Kidney glomerular epithelial cell (primary cell): Measurements from ENCODE around the gene MRPS18B.

ENCODE experiments used
- DNase-seq: peaks from one replicate; lab custom pipeline; 2025; lab: John Stamatoyannopoulos, UW

MRPS18B gene

GRCh38 chr6:30603961-30604360 lies 13.7 kb upstream of the MRPS18B start:
- no peak for DNase-seq

DNA sequence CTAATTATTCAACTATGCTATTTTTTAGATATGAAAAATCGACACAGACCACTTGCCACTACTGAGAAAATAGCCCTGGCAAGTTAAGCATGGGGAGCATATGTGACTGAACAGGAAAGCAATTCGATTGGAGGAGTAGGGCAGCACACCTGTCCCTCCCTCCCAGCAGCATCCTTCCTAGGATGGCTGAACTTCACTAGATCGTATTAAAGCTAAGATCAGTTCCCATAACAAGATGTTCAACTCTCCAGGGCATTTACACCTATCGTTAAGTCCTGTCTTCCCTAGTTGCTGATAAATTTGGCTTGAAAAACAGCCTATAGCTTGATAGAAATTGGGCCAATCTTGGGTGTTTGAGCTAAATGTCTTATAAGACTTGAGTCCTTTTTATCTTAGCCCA lies 7.6 kb upstream of the MRPS18B start:
- no peak for DNase-seq

GRCh38 chr6:30611150-30611855 lies 6.3 kb upstream of the MRPS18B start:
- peak; percentile 24 for DNase-seq

- no peak for DNase-seq
These were observed 5.8 kb upstream of the MRPS18B start for GRCh38 chr6:30611856-30612194.

DNA sequence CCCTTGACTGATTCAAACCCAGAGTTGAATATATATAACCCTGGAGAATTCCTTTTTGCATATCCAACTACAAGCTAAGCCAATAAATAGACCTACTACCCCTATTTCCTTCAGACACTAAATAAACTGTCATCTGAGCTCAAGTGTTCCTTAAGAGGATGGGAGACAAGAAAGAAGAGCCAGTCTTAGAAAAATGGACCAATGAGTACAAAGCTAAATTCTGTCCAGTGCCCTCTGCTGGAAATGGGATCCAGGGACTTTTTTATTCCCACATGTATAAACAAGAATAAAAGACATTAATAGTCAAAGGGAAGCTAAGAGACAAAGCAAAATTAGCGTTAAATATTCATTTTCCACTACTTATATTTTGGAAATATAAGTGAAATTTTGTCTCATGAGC lies 5.4 kb upstream of the MRPS18B start:
- peak; percentile 47 for DNase-seq

GRCh38 chr6:30612687-30613248 lies 4.9 kb upstream of the MRPS18B start:
- DNase-seq, result peak; percentile 91

GRCh38 chr6:30613251-30614043 lies 4.2 kb upstream of the MRPS18B start:
- DNase-seq, result peak; percentile 11

DNA sequence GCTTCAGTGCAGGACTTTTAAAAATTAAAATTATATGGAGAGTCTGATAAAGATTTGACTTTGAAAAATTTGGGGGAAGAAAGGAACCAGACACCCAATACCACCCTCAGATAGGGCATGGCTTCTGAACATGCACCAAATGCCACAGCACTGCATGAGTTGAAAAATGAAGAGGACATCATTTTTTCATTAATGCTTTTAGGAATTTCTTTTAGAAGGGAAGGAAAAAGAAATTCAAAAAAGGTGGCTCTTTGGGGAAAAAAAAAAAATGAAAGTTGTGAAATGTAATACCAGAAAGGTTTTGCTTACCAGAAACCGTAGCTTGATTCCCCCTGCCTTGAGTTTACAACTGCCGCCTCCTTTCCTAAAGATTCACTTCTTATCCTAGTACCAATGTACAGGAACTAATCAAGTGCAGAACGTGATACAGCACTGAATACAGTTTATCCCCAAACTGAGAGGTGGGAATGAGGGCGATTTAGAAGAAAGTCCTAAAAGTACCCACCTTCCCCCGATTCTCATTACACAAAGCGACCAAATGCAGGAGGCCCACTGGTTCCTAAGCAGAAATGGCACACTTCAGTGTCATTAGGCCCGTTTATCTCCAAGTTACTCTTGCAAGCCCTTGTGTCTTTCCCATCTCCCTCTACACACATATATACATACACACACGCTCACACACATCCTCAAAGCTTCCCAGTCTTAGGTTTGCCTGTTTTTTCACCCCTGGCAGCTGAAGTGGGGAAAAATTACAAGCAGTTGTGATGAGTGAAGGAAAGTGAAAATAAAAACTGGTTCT lies 3.4 kb upstream of the MRPS18B start:
- DNase-seq, result no peak

GRCh38 chr6:30614843-30615218 lies 2.8 kb upstream of the MRPS18B start:
- DNase-seq, result peak; percentile 95

DNA sequence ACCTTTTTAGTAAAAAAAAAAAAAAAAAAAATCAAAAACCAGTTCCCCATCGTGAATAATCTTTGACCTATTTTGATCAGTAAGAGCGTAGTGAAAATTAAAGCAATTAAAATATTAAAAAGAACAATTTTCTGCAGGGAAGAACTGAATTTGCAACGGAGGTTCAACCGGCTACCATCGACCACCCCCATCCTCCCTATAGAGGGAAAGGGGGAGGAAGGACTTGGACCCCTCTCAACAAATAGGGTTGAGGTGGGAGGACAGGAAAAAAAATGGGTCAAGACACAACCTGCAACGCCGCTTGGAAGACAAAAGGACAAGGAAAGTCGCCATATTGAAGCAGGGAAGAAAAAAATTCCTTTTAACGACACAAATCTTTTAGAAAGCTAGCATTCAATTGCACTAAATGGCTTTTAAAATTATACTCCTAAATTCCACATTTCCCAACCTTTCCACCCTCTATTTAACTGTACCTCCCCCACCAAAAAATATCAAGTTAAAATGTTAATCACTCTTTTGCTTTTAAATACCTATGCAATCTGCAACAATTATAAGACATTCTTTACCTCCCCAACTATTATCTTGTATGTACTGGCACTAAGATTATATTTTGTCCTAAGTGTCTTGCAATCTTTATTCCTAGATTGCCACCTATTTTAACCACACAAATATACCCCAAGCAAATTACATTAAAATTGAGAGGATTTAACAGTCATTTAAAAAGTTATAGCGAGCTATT lies 2.3 kb upstream of the MRPS18B start:
- DNase-seq, result peak; percentile 85

DNA sequence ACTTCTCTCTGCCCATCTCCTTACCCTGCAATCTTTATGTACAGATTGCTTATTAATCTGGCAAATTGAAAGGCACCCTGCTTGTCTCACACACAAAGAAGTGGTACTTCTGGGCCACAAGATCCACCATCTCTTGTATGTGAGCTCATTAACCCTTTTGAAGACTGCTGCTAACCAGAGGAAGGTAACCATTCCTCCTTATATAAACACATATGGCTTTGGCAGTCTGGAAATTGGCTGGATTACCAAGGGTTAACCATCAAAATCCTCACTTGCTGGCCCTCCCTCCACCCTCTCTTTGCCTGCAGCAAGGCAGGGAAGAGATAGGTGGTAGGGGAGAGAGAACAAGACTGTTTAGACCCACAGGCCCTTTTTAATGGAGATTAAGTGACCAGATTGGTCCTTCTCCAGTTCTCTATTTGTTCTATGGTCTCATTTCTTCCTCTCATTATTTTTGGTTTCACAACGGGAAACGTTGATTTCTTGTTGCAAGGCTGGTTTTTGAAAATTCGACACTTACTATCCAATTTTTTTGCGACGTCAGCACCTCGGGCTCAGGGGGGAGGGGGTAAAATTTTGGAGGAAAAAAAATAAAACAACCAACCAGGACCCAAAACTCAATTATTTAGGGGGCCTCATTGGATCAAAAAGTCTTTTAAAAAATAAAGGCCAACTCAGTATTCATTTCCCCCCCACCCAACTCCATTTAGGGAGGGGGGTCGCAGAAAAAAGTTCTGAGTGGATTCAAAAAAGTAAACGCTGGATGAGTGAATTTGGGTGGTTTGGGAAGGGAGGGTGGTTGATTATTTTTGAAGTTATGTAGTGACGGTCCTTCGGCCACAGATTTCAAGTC lies 1.5 kb upstream of the MRPS18B start:
- peak; percentile 14 for DNase-seq

- DNase-seq, result peak; percentile 100
These were observed 652 bp upstream of the MRPS18B start, which contains the start of gene PPP1R10 for GRCh38 chr6:30616811-30617564. TSS of gene PPP1R10 (minus strand) at chr6:30617243. CDS start at chr6:30609944, 7,299 bp downstream.

- peak; percentile 64 for DNase-seq
These were observed 694 bp downstream of the MRPS18B start for GRCh38 chr6:30618270-30618797.

GRCh38 chr6:30619561-30619960 lies 1.9 kb downstream of the MRPS18B start:
- DNase-seq, result no peak

DNA sequence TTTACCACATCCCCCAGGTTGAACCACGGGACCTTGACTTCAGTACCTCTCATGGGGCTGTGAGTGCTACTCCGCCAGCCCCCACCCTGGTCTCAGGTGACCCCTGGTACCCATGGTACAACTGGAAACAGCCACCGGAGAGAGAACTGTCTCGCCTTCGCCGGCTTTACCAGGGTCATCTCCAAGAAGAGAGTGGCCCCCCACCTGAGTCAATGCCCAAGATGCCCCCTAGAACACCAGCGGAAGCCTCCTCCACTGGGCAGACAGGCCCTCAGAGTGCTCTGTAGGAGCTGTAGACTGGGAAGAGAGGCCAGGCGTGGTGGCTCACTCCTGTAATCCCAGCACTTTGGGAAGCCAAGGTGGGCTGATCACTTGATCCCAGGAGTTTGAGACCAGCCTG lies 7.9 kb downstream of the MRPS18B start:
- no peak for DNase-seq

- DNase-seq, result peak; percentile 49
These were observed 9.1 kb downstream of the MRPS18B start, which contains the start of gene ATAT1 for GRCh38 chr6:30626484-30627366. TSS of gene ATAT1 (plus strand) at chr6:30626874.

DNA sequence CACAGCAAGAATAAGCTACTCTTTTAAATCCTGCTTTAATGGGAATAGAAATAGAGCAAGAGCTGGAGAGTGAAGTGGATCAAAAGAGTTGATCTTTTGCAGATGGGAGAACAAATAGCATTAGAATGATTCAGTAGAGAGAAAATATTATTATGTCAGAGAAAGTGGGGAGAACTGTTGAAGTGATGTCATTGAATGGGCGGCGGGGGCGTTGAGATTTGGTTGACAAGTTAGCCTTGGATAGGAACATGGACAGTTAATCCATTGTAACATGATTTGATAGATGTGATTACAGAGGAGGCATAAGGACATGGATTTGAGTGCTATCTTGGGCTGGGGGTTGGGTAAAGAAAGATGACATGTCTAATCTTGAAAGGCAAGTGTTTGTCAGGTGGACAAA lies 18.2 kb downstream of the MRPS18B start:
- DNase-seq, result no peak

DNA sequence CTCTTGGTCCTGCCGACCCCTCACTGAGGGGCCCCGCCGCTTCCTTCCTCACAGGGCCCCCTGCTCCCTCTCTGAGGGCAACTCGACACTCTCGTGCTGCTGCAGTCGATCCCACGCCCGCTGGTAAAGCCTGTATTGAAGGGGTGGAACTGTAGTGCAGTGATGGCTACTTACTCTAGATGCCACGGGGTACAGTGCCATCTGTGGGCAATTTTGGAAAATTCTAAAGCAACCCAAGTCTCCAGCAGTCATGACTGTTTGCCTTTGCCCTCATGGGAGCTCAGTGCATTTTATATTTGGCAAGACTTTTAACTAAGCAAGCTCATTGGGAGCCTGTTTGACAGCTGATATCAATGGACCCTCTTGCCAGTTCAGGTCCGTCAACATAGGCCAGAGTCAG lies 22.8 kb downstream of the MRPS18B start:
- DNase-seq, result no peak

DNA sequence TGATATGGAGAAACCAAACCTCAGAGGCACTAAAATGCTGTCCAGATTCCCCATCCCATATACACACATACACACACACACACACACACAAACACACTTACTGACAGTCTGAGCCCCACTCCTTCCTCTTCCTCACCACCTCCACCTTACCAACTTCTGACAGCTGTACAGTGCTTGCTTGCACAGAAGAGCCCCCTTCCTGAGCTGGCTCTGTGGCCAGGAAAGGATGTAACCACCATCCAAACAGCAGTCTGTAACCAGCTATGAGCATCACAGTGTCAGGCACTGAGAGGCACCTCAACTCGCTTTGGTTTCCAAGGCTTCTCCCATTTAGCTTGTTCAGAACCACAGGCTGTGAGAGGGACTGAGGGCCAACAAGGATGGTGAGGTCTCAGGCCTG lies 23.4 kb downstream of the MRPS18B start:
- no peak for DNase-seq
